Measurements from ENCODE around the gene XKR7.

DNA sequence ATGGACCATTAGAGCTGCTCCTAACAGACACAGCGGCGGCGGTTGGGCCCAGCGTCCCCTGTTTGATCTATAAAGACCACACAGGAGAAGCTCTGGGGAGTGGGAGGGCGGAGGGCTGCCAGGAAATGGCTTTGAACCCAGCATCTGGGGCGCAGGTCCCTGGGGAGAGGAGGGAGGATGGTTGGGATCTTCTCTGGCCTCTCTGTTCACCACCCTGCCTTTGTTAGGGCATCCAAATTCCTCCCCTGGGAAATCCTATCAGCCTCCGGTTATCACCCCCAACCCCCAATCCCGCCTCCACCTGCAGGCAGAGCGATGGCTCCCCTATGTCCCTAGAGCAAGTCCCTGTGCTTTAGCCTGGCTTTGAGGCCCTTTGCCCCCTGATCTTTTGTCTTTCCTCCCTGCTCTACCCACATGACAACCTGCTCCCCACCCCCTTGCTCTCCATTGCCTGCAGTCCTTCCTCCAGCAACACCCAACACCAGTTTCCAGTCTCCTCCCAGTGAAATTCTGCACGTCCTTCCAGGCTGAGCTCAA lies 7.1 kb downstream of the XKR7 start:
- TF ChIP-seq, protein P1, sequence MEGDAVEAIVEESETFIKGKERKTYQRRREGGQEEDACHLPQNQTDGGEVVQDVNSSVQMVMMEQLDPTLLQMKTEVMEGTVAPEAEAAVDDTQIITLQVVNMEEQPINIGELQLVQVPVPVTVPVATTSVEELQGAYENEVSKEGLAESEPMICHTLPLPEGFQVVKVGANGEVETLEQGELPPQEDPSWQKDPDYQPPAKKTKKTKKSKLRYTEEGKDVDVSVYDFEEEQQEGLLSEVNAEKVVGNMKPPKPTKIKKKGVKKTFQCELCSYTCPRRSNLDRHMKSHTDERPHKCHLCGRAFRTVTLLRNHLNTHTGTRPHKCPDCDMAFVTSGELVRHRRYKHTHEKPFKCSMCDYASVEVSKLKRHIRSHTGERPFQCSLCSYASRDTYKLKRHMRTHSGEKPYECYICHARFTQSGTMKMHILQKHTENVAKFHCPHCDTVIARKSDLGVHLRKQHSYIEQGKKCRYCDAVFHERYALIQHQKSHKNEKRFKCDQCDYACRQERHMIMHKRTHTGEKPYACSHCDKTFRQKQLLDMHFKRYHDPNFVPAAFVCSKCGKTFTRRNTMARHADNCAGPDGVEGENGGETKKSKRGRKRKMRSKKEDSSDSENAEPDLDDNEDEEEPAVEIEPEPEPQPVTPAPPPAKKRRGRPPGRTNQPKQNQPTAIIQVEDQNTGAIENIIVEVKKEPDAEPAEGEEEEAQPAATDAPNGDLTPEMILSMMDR (IDR thresholded peaks at IDR 0.05): no peak
- TF ChIP-seq ZFX (IDR thresholded peaks at IDR 0.05; ENCODE audit: borderline replicate concordance): no peak
